Jurkat, Clone E6-1 (cell line): ENCODE results near the gene BLACAT1.
A peak's percentile ranks its signal among the peaks of the same experiment; 100 is the strongest.
"Not testable (repeated sequence)": the region's sequence is repeated elsewhere in the genome, so short reads cannot be mapped to it uniquely, and the experiment has no call there.

Experiments
- DNase-seq: peaks from one replicate; pipeline ENCODE4 v3.0.0-alpha.2; 2011; ENCODE audit warnings: low read depth, low spot score
- H3K4me3 ChIP-seq: 2 replicates; pipeline ENCODE4 v1.5.1; 2011; ENCODE audit warnings: mild to moderate bottlenecking, low read length, control low read depth, moderate library complexity

Gene BLACAT1

DNA sequence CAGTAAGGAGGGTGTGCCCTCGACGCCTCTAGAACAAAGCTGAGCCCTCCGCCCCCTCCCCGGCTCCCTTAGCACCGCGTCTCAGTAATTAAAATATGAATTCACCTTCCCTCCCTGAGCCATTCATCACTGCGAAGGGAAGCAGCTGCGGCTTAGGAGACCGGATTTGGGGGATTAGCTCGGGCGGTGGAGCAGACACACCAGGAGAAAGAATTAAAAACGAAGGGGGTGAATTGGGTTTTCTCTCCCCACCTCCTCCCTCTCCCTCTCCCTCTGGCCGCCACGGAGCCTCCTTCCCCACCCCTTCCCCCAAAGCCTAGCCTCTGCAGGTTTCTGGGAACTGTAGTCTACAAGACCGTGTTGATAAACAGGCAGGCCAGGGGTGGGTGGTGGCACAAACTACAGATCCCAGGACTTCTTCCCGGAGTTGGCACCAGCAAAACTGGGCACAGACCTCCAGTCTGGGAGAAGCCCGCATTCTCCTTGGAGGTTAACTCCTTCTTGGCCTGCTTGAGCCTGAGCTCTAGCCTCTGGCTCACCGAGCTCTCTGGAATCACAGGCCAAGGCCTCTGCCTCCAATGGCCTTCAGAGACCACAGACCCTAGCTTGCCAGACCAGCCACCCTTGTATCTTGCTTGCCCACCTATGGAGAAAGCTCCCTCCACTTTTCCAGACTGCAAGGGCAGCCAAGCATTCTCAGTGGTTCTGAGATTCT is 10.8 kb downstream of the BLACAT1 start:
- no peak for DNase-seq
- H3K4me3 ChIP-seq = no peak overlapping the region

DNA sequence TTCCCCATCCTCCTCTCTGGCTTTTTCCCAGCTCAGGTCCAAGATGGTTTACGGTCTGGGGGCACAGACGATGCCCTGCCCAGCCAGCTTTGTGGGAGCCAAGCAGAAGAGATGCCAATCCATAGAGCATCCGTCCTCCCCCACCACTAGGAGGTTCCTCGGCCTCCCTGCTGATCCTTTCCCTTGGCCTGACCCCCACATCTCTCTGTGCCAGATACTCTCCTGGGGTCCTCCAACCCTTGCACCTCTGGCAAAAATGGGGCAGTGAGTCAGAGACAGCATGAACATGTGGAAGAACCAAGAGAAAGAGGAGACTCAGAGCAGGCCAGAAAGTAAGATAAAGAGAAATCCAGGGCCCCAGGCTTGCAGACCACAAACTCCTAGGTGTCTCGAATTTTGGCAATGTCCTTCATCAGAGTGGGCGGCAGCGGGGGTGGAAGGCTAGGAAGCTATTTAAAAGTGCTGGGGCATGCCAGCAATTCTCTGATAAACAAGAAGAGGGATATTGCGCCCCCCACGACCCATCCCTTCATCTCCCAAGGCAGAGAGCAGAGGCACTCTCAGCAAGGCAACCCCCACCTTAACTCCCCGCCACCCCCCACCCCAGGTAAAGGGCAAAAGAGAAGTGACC is 11.4 kb downstream of the BLACAT1 start:
- H3K4me3 ChIP-seq = no peak overlapping the region
- no peak for DNase-seq

DNA sequence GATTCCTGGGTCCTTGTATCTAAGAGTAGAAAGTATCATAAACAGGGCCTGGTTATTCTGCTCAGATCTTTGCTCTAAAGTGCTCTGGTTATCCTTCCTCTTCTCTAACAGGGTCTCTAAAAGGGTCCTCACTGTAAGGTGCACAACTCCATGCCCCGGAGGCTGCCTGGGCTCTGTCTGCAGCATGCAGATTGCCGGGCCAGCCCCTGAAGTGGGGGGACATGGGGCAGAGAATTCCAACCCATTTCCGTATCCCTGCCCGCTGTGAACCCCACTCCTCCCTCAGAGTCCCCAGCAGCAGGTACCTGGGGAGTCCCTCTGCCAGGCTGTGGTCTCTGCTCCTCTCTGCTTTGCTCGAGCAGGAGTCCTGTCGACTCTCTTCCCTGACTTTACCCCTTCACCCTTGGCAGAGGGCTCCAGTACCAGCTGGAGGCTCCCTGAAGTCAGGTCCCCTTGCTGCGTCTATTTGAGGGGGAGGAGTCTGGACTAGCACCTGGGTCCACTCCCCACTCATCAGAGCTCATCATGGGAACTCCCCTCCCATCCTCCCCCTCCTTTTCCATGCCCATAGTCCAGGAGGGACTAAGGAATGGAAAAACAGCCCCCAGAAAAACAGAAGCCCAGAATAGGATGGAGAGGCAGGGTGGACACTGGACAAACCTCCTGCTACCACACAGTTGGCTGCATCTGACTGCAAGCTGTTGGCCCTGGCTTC is 12.1 kb downstream of the BLACAT1 start:
- DNase-seq = no peak
- H3K4me3 ChIP-seq = no peak overlapping the region

- DNase-seq = no peak
- no peak overlapping the region for H3K4me3 ChIP-seq
Measured at GRCh38 chr1:205442051-205442725, 13.7 kb downstream of the BLACAT1 start.

DNA sequence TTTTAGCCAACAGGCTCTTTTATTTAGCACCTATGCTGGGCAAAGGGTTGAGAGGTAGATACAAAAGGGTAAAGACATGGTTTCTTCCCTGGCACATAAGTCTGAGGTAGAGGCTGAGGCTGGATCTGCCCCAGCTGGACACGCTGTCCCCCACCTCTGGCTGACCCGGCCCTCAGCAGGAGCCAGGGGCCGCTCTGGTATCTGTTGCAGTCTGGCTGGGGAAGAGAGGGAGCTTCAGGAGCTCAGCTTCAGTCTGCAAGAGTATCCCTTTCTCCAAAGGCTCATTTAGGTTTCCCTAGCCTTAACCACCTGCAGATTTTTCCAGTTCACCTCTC is 14.2 kb downstream of the BLACAT1 start:
- no peak for DNase-seq
- H3K4me3 ChIP-seq = no peak overlapping the region

GRCh38 chr1:205441318-205441633 is 14.6 kb downstream of the BLACAT1 start:
- no peak for DNase-seq
- H3K4me3 ChIP-seq = no peak overlapping the region; the same call in 1 of the 2 replicates

DNA sequence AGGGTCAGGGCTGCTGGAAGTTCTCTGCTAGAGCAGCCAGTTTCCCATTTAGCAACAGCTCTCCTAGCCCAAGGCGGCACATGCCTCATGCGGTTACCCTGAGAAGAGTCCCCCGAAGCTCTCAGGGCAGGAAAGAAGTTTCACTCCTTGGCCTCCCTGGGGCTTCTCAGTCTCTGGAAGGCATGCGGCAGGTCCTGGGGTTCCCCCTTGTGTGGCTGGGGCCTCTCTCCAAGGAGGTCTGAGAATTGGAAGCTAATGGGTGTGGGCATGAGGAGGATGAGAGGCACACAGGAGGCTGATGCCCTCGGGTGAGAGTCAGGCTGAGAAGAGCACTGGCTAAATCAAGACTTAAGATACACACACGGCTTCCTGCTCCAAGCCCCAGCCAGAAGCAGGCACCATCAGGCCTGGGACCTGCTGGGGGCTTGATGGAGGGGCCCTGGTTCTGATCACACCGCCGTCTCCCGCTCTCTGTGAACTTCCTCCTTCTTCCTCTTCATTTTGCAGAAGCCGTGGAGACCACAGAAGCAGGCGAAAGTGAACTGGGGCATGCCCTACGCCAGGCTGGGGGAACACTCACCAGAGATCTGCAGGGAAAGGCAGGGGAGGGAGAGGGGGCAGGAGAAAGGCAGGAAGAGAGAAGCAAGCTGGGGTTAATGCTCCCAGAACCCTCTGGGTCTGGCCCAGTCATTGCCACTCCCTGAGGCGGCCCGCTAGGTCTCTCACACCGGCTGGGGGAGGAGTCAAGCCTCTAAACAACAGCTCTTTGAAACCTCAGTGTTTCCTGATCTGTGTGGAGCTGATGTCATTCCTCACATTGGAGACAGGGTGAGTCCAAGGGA is 15.1 kb downstream of the BLACAT1 start:
- DNase-seq = peak; percentile 59
- H3K4me3 ChIP-seq = peak overlapping the region; percentile 39

DNA sequence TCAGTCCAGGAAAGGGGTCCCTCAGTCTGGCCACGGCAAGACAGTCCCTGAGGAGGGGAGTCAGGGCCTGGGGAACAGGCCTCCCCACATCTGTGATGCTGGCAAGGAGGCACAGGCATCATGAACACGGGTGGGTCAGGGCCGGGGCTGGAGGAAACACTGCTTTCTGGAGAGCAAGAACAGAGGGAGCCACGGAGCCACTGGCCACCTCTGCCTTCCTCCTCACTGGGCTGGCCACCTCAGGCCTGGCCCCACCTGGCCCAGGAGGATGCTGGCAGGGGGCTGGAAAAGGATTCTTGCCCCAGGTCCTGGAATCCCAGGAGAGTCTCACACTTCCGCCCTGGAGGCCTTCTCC is 15.7 kb downstream of the BLACAT1 start:
- DNase-seq = no peak
- no peak overlapping the region for H3K4me3 ChIP-seq

DNA sequence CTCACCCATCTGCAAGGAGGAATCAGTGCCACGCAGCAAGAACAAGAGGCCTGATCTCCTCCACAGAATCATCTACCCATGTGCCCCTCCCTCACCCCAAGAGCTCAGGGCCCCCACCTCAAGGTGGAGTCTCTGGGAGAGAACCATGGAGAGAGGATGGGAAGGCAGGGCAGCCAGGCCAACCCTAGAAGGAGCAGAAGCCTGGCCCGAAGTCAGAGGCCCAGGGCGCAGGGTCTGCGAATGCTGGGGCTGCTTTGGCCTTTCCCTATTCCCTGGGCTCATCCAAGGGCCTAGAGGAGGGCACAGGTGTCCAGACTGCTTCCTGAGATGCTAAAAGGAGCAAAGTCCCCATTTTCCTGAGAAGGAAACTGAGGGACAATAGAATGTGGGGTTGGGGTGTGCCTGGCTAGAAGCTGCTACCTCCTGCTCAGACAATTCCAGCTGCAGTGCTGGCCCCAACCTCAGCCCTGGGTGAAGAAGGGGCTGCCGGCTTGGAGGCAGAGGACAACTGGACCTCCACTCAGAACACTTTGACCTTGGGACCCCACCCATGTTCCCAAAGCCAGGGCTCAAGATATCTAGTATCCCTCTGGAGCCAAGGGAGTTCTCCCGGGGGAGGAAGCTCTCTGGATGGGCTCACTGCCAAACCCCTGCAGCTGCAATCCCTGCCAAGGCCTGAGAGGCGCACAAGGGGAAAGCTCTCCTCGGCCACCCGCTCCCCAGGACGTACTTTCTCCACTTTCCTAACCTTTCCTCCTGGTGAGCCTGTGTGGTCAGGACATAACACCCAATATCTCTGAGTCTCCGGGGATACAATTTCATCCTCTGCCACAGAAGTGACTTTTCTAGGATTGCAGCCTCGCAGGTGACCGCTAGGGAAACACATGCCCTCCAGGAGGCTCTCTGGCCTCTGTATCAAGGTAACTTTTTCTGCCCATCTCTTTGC is 17.4 kb downstream of the BLACAT1 start:
- no peak overlapping the region for H3K4me3 ChIP-seq
- no peak for DNase-seq

GRCh38 chr1:205437570-205437969 is 18.3 kb downstream of the BLACAT1 start:
- no peak for DNase-seq
- no peak overlapping the region for H3K4me3 ChIP-seq

- DNase-seq = peak; percentile 21
- H3K4me3 ChIP-seq = no peak overlapping the region
Measured at GRCh38 chr1:205436776-205437410, 19.0 kb downstream of the BLACAT1 start.

GRCh38 chr1:205435578-205436573 is 20.0 kb downstream of the BLACAT1 start:
- no peak for DNase-seq

GRCh38 chr1:205434738-205435137 is 21.1 kb downstream of the BLACAT1 start:
- H3K4me3 ChIP-seq = no peak overlapping the region
- DNase-seq = no peak

More at GRCh38 chr1:205435578-205436573, 20.0 kb downstream of the BLACAT1 start:
- H3K4me3 ChIP-seq = no peak overlapping the region

- DNase-seq, H3K4me3 ChIP-seq: not testable (repeated sequence)
Measured at GRCh38 chr1:205432692-205433091, 23.2 kb downstream of the BLACAT1 start.

GRCh38 chr1:205432116-205432515 is 23.7 kb downstream of the BLACAT1 start:
- no peak for DNase-seq
- no peak overlapping the region for H3K4me3 ChIP-seq

DNA sequence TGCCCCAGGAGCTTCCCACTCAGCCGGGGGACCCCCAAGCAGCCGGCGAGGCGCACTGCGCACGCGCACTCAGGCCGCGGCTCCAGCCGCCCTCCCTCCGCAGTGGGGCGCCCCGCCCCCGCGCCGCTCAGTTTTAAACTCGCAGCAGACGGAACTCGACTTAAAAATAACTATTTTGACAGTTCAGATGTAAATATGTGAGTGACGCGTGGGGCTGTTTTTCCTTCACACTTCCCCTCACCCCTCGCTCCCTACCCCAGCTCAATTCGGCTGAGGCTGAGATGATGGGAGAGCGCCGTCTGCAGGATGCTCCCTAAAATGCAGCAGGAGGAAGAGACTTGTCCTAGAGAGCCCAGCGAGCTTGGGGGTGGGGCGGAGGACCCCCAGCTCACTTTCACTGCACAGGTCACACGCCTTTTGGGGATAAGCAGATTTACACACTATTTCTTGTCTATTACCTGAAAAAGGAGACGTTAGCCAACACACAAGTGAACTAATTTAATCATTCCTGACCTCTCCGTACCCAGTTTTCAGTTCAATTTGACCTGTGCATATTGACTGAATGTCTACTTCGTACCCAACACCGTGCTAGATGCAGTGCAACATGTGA is 25.0 kb downstream of the BLACAT1 start:
- peak overlapping the region; percentile 53 for H3K4me3 ChIP-seq
- peak; percentile 46 for DNase-seq
